Lung (tissue), 12 donors: ENCODE data around the gene SLC12A8. TPM values are rescaled to one million over a fixed set of nuclear protein-coding genes. Genes with fewer than 3 reads are reported as not detected.

Experiments used
- ATAC-seq: fragments of 200-7000 bp; cut with Tn5 transposase; one replicate; pipeline ENCODE4 v1.9.1; 2020; ENCODE audit warnings: moderate number of reproducible peaks; ENCODE audit not compliant: insufficient read depth, low FRiP score
- DNase-seq, 3 donors: peaks; one replicate each; pipeline ENCODE4 v3.0.0-alpha.2; 2013 to 2017
- H3K27ac ChIP-seq, 2 donors: one replicate each; pipeline ENCODE4 v1.5.1; 2013; ENCODE audit warnings: mild to moderate bottlenecking in 2 of 2, moderate library complexity in 2 of 2, control low read depth in 1 of 2, inconsistent platforms in 1 of 2, low read depth in 1 of 2, low read length in 1 of 2
- H3K27me3 ChIP-seq, 3 donors: one replicate each; pipeline ENCODE4 v1.5.1; 2013; ENCODE audit warnings: low read length in 2 of 3; ENCODE audit not compliant: control insufficient read depth in 3 of 3, insufficient read depth in 3 of 3
- H3K36me3 ChIP-seq, 4 donors: one replicate each; pipeline ENCODE4 v1.5.1; 2013; ENCODE audit warnings: low read length in 4 of 4, mild to moderate bottlenecking in 1 of 4, moderate library complexity in 1 of 4; ENCODE audit not compliant: control insufficient read depth in 4 of 4, insufficient read depth in 4 of 4
- H3K4me1 ChIP-seq, 5 donors: one replicate each; pipeline ENCODE4 v1.5.1; 2013; ENCODE audit warnings: low read length in 5 of 5, mild to moderate bottlenecking in 2 of 5, moderate library complexity in 1 of 5; ENCODE audit not compliant: control insufficient read depth in 5 of 5, insufficient read depth in 5 of 5
- H3K4me3 ChIP-seq: one replicate; pipeline ENCODE4 v1.5.1; 2013; ENCODE audit warnings: mild to moderate bottlenecking, control low read depth, moderate library complexity
- H3K9ac ChIP-seq, 2 donors: one replicate each; pipeline ENCODE4 v1.5.1; 2013; ENCODE audit warnings: low read length in 2 of 2, control low read depth in 1 of 2; ENCODE audit not compliant: insufficient read depth in 1 of 2
- H3K9me3 ChIP-seq, 4 donors: one replicate each; pipeline ENCODE4 v1.5.1; 2013; ENCODE audit warnings: low read length in 3 of 4, mild to moderate bottlenecking in 1 of 4, moderate library complexity in 1 of 4; ENCODE audit not compliant: control insufficient read depth in 4 of 4, insufficient read depth in 3 of 4
- CTCF ChIP-seq: IDR thresholded peaks from 2 replicates; pipeline ENCODE4 v1.5.1; 2012; ENCODE audit warnings: mild to moderate bottlenecking; ENCODE audit errors: control extremely low read depth, extremely low read depth
- WGBS, 2 donors: extraction: QIAGEN DNeasy Blood & Tissue Kit; methylation state at CpG; one replicate each; pipeline ENCODE4 v1.1.7; 2013; 5-methylcytosine and 5-hydroxymethylcytosine counted together
- polyA plus RNA-seq, 2 donors: library from polyadenylated mRNA; stranded (reverse); fragments of 200-250 nt; gene quantifications; one replicate each; pipeline ENCODE4 v1.2.1, GENCODE V29; 2013
- total RNA-seq, 2 donors: library from RNA; depleted of rRNA in 1 of 2; stranded (reverse); fragments of >200 nt in 1 of 2; gene quantifications; one replicate each; pipeline ENCODE4 v1.2.1, GENCODE V29; 2014 to 2021
- donor health status: control.
- donor health status: control.
- donor health status: Bipolar disorder and iron deficiency.
- donor health status: healthy.
- donor health status: DM: yes; HTN: yes; CAD: no.

The SLC12A8 gene
- total and polyA plus RNA-seq, 4 donors: 3.1 to 9.8 (median 5.8) TPM

GRCh38 chr3:125194849-125195601, 17.5 kb downstream of the SLC12A8 start:
- ATAC-seq: no peak
- H3K4me1 ChIP-seq: peaks cover 0 to 15% (median 5%) of the 10 kb centered on the region in 5 donors
- TF ChIP-seq CTCF: no peak
- H3K36me3 ChIP-seq: peaks cover 0 to 2% (median 0%) of the 10 kb centered on the region in 4 donors
- no peaks in the 10 kb centered on the region for H3K9me3 ChIP-seq
- peak; percentile 81 to 87 (median 83) for DNase-seq
- 82 to 90% methylated on average over 5 of the region's 5 CpGs for WGBS, 2 donors
- H3K9ac ChIP-seq: no peak overlapping the region
- no peaks in the 10 kb centered on the region for H3K27me3 ChIP-seq
- H3K4me3 ChIP-seq: no peak overlapping the region
- no peak overlapping the region for H3K27ac ChIP-seq

GRCh38 chr3:125194061-125194848, 18.3 kb downstream of the SLC12A8 start:
- DNase-seq (no peak), ATAC-seq (no peak)
- 88 to 90% methylated on average over 7 of the region's 7 CpGs for WGBS, 2 donors
- Histone ChIP-seq H3K27me3 (no peaks in the 10 kb centered on the region), H3K9me3 (no peaks in the 10 kb centered on the region), H3K27ac (no peak overlapping the region), H3K4me1 (peaks cover 0 to 15% (median 5%) of the 10 kb centered on the region in 5 donors), H3K4me3 (no peak overlapping the region), H3K36me3 (peaks cover 0 to 2% (median 0%) of the 10 kb centered on the region in 4 donors), H3K9ac (no peak overlapping the region)
- TF ChIP-seq CTCF: no peak

GRCh38 chr3:125192190-125193035, 20.1 kb downstream of the SLC12A8 start:
- WGBS, 2 donors: 66 to 77% methylated on average over 12 of the region's 12 CpGs
- Histone ChIP-seq H3K9me3 (no peaks in the 10 kb centered on the region), H3K4me3 (no peak overlapping the region), H3K4me1 (peaks cover 0 to 15% (median 5%) of the 10 kb centered on the region in 5 donors), H3K27me3 (no peaks in the 10 kb centered on the region), H3K9ac (no peak overlapping the region), H3K36me3 (peaks cover 0 to 2% (median 0%) of the 10 kb centered on the region in 4 donors), H3K27ac (no peak overlapping the region)
- no peak for ATAC-seq
- TF ChIP-seq CTCF: no peak
- no peak for DNase-seq
